LoVo (cell line): ENCODE results near the gene ATP5ME.
"Not testable (repeated sequence)": the region's sequence is repeated elsewhere in the genome, so short reads cannot be mapped to it uniquely, and the experiment has no call there.

Source experiments
- DNase-seq: peaks from one replicate; pipeline ENCODE4 v3.0.0-alpha.2; 2016; ENCODE audit warnings: low spot score

The ATP5ME gene

GRCh38 chr4:655464-656151 lies 18.5 kb downstream of the ATP5ME start:
- no peak for DNase-seq

GRCh38 chr4:654871-655463 lies 19.1 kb downstream of the ATP5ME start:
- no peak for DNase-seq

GRCh38 chr4:654503-654845 lies 19.6 kb downstream of the ATP5ME start:
- DNase-seq: no peak

- no peak for DNase-seq
Observed at GRCh38 chr4:653831-654502, 20.1 kb downstream of the ATP5ME start.

- no peak for DNase-seq
Observed at GRCh38 chr4:653080-653821, 20.8 kb downstream of the ATP5ME start.

GRCh38 chr4:651884-652642 lies 22.0 kb downstream of the ATP5ME start:
- DNase-seq: no peak

- DNase-seq: no peak
Observed at GRCh38 chr4:650951-651883, 22.9 kb downstream of the ATP5ME start.

GRCh38 chr4:650461-650860 lies 23.6 kb downstream of the ATP5ME start:
- DNase-seq: no peak

- no peak for DNase-seq
Observed at GRCh38 chr4:649751-650310, 24.2 kb downstream of the ATP5ME start.

- no peak for DNase-seq
Observed at GRCh38 chr4:649293-649625, 24.8 kb downstream of the ATP5ME start.

- DNase-seq: no peak
Observed at GRCh38 chr4:648579-649292, 25.3 kb downstream of the ATP5ME start.

- DNase-seq: no peak
Observed at GRCh38 chr4:647481-647880, 26.6 kb downstream of the ATP5ME start.

- DNase-seq: no peak
Observed at GRCh38 chr4:646460-646859, 27.6 kb downstream of the ATP5ME start.

GRCh38 chr4:642366-642765 lies 31.7 kb downstream of the ATP5ME start:
- DNase-seq: not testable (repeated sequence)

- no peak for DNase-seq
Observed at GRCh38 chr4:637536-638280, 36.4 kb downstream of the ATP5ME start.

- no peak for DNase-seq
Observed at GRCh38 chr4:636628-637159, 37.4 kb downstream of the ATP5ME start.

- no peak for DNase-seq
Observed at GRCh38 chr4:635851-636627, 38.0 kb downstream of the ATP5ME start.
